NK-92 (cell line): ENCODE results near the gene REV1.

Source experiments
- DNase-seq: peaks from one replicate; lab custom pipeline; 2025; ENCODE audit not compliant: unreplicated experiment; lab: John Stamatoyannopoulos, UW

REV1 gene

DNA sequence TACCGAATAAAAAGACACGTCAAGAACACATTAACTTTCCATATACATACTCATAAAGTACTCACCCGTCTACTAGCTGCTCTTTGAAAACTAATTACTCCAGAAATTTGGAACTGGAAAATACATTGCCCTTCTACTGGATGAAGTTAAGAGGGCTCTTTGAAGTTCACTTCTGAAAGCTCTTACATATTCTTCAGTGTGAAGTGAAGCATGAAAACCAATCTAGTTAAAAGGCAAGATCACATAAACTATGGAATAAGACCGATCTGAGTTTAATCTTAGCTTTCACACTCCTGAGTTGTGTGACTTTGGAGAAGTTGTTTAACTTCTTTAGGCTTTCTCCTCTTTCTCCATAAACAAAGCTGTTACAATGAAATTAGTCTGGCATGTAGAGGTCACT is 38.5 kb downstream of the REV1 start:
- no peak for DNase-seq

DNA sequence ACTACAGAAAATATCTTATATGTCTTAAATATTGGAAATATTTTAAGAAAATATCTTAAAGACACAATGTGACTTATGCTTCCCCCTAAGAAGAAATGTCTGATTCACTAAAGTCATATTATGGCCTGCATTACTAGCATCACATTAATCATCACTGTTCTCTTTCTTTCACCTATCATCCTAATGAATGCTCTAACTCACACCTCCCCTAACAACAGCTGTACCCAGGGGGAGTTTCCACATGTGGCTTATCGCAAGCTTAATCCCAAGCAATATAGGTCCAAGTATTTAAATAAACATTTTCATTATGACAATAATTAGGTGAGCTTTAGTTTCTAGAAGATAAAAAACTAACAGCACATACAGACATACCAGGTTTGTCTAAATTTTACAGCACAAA is 39.6 kb downstream of the REV1 start:
- DNase-seq = no peak

DNA sequence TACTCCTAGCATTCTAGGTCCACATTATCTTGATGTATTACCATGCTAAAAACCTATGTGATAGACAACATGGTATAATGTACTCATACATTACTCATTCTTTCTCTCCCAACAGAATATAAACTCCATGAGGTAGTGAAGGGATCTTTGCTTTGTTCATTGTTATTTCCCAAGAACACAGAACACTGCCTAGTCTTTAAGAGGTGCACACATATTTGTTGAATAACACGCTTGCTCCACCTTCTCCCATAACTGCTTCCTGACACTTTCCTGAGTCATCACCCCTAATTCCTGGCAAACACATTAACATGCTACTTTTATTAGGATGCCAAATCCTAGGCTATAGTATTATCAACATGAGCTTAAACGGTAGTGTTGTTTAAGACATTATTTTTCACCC is 41.3 kb downstream of the REV1 start:
- no peak for DNase-seq

DNA sequence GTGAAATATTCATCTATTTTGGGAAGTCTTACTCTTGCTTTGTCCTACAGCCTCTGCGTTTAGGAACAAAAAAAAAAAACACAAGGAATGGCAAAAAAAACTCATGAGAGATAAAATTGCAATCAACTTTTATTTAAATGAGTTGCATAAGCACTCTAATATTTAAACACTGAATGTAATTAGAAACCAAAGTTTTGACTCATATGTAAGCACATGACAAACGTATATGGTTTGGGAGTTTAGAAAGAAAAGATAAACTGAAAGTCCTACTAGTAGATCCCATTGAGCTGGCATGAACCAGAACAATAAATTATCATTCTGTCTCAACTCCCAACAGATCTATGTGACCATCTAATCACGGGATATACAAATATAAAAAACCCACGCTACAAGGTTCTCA is 44.8 kb downstream of the REV1 start:
- DNase-seq = no peak

DNA sequence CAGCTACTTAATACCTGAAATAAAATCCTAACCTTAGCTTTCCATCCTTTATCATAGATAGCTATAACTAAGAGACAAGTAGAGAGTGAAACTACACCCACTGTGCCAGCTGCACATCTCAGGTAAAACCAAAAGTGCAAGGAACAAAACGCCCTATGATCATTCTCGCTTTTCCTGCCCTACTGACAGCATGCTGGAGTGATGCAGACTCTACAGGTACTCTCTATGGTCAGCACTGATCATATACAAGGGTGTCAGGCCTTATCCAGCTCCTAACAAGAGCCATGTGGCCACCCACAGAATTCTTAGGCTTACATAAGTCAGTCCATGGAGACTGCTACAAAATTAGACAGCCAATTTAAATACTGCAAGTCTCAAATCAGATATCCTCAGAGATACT is 45.6 kb downstream of the REV1 start:
- DNase-seq = no peak

DNA sequence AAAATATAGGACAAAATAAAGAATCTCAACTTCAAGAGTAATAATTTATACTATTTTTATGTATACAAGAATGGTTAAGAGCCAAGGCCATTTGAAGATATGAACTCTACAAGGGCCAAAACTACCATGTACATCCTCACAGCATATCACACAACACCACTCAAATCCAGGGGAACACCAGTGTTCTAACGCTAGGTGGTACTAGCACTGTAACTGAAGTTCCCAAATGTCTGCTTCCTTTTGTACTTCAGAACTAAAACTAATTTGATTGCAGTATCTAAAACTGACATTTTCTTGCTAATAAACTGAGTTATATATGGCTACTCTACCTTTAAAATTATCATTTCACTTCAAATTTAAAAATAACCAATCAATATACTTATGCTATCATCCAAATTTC is 47.0 kb downstream of the REV1 start:
- DNase-seq = no peak

DNA sequence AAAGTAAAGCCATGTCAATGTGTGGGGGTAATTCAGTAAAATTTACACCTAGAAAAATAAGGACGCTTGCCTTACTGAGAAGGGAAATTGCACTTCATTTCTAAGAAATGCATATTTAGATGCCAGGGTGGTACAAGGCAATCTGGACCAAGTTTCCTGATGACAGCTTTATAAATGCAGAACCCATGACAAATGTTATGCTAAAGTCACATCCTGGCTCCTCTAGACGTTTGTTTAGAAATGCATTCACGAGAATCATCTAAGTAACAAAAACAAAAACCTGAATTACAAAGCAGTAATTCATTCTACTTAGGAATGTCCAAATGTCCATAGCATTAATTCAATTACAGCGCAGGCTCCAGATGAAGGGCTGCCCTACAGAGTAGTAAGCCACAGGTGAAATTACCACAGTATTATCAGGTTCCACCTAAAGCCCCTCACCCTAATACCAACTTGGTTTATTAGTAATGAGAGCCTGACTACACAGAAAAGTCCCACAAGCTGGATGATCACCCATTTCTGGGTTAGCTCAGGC is 49.8 kb downstream of the REV1 start:
- no peak for DNase-seq

DNA sequence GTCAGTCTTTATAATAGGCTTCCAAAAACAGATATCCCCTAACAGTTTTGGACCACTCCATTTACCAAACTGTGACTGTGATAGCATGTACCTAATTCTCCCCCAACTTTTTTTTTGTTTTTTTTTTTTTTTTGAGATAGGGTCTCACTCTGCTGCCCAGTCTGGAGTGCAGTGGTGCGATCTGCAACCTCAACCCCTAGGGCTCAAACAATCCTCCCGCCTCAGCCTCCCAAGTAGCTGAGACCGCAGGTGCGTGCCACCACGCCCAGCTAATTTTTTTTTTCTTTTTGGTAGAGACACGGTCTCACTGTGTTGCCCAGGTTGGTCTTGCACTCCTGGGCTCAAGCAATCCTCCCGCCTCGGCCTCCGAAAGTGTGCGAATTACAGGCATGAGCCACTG is 52.9 kb downstream of the REV1 start:
- no peak for DNase-seq

DNA sequence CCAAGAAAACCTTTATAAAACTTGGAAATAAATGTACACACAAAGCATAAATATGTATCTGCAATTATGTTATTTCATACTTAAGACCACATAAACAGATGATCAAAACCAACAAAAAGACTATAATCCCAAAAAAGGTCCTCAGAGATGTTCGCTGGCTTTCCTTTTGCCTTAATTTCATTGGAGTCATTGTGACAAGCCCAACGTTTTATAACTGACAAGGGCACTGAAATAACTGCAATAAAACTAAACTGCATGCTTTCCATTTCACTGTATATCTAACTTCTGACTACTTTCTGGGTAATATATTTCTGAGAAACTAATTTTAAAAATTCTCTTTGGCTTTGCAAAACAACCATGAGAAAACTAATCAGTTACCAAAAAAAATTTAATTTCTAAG is 56.5 kb downstream of the REV1 start:
- DNase-seq = no peak

DNA sequence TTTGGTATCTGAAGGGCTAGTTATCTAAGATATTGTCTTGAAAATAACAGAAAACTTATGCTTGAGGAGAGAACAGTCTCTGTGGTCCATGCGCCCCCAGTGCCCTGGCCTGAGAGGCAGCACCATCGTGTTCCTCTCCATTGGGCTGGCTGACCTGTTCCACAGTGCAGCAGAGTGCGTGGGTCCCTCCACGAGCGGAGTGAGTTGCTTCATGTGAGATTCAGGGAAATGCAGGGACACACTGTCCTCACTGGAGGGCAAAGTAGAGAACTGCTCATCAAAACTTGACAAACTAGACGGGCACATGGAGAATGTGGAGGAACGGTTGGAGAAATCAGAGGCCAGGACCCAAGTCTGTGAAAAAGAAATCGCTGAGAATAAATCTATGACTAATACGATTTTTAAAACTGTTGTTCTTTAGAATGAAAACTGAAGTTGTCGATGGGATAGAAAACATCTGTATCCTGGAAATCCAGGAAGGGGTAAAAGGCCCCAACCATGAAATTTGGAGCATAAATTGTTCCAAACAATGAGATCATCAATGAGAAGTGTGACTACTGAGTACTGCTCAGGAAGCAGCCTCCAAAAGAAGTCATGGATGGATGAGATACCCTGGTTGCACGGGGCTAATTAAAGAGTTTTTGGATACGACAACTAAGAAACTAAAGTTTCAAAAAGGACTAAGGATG is 58.1 kb downstream of the REV1 start:
- no peak for DNase-seq

DNA sequence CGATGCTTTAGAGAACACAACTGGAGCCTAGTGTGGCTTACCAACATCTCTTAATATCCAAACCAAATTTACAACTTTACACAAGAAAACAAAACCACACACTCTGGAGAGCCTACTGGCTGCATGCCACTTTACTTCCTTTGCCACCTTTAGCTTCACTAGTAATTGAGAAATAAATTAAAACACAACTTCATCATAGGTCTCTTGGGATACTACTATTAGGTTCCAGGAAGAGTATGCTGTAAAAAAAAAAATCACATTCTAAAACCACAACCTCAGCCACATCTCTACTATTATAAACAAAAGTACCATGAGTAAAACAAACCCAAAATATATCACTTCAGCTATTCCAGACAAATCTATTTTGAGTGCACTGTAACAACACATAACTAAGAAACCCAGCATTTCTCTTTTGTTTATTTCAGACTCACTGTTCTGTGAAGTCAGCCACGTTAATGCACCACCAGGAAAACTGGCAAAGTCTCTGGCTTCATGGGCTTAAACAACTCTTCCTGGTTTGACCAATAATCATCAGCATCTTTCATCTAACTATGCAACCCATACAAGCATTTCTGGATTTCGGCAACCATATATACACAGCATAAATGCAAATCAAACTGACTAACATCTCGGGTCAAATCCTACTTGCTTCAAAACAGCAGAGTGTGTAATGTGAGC is 59.1 kb downstream of the REV1 start:
- DNase-seq = no peak

DNA sequence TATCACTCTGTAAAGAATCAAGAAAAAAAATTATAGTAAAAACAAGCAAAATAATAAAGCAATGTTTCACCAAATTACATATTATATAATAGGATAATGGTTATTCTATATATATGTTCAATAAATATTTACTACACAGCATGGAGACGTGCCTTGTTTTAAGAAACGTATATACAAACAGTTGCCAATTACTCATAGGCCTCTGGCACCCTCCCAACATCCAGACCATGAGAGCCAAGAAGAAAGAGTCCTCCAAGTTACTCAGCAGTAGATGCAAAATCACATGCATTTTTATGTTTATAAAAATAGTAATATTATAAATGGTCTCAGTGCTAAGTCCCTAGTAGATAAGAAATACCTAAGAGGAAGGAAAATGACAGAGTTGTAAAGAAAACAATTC is 64.8 kb downstream of the REV1 start:
- DNase-seq = no peak

DNA sequence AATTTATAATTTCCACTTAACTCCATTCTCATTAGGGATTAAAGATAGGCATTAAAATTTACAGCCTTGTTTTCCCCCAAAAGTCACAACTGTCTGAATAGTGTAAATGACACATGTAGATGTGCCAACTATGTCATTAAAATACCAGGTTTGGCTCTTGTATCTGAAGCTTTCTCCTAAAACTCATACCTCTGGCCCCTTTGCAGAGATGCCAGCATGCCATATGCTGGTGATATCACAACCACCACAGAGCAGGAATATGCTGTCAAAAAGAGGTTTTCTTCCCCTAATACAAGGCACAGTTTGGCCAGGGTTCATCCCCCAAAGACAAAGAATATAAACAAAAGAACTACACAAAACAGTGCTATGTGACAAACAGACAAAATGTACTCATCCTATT is 65.4 kb downstream of the REV1 start:
- DNase-seq = no peak

DNA sequence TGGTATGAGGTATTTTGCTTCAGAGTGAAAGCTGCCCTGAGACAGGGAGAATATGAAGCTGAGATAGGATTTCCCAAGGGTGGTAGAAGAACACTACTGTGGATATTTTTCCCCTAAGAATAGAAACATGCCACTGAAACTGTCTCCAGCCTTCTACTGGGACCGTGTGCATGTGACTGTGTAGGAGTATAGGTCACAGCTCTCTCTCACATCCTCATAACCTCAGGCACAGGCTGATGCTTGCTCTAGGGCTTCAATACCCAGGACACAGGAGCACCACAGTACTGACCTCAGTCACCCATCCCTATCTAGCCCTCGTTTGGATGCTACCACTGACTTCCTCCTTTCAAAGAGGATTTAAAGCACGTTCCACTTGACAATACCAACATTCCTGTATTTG is 67.2 kb downstream of the REV1 start:
- no peak for DNase-seq

DNA sequence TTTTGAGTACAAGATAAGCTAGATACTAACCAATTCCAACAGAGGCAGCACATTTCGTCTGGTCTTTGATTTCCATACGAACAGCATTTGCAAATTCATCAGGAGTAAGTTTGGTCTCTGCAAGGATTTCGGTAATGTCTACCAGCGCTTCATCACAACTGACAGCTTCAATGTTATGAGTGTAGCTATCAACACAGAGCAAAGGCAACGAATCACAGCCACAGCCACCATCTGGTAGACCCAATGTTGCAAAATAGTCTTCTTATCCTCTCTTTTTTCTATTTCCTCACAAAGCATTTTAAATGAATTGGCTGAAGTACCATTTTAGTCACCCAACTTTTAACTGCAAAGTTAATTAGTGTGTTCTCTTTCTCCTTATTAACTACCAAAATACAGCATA is 68.3 kb downstream of the REV1 start:
- no peak for DNase-seq

DNA sequence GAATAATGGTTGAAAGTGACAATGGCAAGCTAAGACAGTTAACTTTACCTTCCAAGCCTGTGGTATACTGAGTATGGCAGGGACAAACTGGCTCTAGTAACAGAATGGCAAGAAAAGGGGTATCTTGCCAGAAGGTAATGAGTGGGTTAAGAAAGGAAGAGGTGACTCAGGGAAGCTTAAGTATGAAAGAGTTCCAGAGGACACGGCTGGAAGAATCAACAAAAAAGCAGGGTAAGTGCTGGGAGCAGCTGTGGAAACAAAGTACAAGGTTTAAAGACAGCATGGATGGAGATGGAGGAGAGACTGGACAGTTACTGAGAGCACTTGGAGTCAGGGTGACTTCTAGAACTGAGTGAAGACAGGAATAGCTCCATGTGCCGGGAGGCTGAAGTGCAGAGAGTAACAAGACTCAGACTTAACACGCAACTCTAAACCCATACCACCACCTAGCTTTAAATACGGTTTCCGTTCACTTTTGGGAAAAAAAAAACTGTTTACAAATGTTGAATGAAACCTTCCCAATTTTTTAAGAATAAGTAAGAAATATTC is 69.0 kb downstream of the REV1 start:
- DNase-seq = no peak

DNA sequence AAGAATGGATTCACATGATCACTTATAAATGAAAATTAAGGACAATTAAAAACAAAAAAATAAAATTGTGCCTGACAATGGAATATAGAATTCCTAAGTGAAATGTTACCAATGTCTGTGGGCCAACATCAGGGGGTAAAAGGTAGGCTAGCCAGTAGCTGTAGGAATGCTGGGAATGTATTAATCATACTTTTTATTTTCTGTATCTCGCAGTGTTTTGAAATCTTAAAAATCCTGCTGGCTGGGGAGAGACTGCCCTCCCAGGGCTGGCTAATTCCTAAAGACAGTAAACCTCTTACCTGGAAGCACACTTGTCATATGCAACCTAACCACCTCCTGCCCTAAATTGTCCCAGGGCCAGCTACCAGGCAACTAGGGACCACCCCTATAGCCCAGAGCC is 69.8 kb downstream of the REV1 start:
- no peak for DNase-seq

DNA sequence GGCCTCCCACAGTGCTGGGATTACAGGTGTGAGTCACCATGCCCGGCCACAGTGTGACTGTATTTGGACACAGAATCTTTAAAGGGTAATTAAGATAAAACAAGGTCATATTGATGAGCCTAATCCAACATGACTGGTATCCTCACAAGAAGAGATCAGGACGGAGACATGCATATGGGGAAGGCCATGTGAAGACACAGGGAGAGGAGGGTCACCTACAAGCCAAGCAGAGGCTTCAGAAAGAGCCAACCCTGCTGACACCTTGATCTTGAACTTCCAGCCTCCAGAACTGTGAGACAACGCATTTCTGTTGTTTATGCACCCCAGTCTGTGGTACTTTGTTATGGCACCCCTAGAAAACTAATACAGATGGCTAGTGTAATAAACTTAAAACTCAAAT is 72.4 kb downstream of the REV1 start:
- DNase-seq = no peak

DNA sequence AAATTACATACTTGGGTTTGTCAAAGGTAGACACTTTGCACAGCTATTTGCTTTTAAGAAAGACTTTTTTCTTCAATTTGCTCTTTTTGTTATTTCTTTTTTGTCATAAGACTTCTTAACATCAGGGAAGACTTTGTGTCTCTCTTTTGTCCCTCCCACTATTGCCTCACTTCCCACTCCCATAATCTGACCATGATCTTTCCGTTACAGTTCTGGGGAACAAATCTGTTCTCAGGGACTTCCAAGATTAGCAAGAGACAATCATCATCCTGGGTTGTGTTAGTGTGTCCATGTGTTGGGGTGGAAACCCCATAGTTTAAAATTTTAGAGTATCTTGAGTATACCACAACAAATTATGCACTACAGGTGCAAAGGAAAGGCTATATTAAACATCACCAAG is 75.3 kb downstream of the REV1 start:
- DNase-seq = no peak

DNA sequence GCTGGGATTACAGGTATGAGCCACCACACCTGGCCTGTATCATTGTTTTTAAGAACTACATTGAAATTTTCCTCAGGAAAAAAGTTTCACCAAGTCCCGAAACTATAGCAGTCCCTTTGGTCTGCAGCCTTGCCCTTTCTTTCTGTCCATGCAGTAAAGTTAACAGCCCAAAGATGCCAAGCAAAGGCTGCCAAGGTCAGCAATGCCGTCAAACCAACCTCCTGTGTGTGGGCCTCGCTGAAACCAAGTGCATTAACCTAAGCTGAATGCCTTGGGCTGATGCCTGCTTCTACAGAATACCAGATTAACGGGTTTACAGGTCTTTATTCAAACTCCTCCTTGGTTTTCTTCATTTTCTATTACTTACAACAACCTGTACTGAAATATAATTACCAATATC is 79.5 kb downstream of the REV1 start:
- no peak for DNase-seq

DNA sequence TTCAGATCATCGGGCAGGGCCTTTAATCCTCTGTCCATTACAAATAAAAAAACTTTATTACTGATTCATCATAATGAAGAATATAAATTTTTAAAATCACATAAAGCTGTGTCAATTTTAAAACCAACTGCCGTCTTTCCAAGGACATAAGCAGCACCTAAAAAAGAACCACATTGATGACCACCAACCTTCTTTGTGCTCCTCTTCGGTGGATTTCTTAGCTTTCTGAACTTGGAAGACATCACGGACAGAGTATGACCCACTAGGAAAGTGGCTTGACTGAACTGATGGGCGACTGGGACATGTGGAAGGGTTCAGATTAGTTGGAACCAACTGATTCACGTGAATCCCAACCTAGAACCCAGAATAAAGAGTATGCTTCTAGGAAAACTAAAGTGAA is 83.7 kb downstream of the REV1 start:
- no peak for DNase-seq

DNA sequence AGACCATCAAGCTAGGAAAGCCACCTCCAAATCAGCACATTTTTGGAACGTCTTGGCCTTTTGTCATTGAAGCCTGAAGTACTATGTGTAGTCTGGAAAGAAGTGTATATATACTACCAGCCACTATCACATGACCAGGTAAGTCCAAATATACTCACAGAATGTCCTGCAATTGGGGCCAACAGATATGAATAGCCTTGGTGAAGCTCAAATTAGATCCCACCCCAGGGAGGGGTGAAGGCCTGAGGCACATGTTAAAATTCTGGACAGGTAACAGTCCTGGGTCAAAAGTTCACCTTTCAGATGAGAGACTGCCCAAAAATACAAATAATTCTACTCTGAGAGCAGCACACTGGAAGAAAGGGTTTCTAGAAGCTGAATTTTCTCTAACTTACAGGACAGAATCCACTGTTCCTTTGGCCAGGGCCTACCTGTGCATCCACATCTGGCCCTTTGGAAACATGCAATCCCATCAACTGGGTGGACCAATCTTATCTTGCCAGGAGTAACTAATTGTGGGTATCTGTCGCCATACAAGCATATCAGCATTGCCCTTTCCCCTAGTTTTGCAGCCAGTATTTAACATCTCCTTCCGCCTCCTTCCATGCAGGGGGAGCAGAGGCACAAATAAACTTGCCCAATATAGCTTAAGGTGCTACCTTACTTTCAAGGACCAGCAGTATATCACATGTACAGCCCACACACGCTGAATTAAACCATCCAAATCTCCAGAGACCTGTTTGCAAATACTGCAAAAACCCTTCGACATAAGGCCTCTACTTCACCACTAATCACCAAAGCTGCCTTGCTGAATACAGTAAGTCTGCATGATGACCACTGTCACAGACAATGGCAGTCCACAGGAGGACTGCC is 84.8 kb downstream of the REV1 start:
- DNase-seq = no peak
